Epithelial cell of esophagus (primary cell): ENCODE measurements around the gene CLASP2.

Experiments used
- DNase-seq: peaks from one replicate; pipeline ENCODE4 v3.0.0; 2010; ENCODE audit warnings: low read depth
- H3K4me3 ChIP-seq: 2 replicates; pipeline ENCODE4 v1.5.1; 2011; ENCODE audit warnings: mild to moderate bottlenecking, low read length, control low read depth
- TF ChIP-seq, protein P1 (sequence below): IDR thresholded peaks from 2 replicates; pipeline ENCODE4 v1.5.1; 2011; ENCODE audit warnings: low read depth, mild to moderate bottlenecking, low read length, control low read depth, inconsistent platforms; ENCODE audit not compliant: insufficient read depth; ENCODE audit errors: missing control alignments

Gene CLASP2

GRCh38 chr3:33523093-33523667 is 194.9 kb downstream of the CLASP2 start:
- H3K4me3 ChIP-seq: no peak overlapping the region
- DNase-seq: no peak
- TF ChIP-seq, protein P1, sequence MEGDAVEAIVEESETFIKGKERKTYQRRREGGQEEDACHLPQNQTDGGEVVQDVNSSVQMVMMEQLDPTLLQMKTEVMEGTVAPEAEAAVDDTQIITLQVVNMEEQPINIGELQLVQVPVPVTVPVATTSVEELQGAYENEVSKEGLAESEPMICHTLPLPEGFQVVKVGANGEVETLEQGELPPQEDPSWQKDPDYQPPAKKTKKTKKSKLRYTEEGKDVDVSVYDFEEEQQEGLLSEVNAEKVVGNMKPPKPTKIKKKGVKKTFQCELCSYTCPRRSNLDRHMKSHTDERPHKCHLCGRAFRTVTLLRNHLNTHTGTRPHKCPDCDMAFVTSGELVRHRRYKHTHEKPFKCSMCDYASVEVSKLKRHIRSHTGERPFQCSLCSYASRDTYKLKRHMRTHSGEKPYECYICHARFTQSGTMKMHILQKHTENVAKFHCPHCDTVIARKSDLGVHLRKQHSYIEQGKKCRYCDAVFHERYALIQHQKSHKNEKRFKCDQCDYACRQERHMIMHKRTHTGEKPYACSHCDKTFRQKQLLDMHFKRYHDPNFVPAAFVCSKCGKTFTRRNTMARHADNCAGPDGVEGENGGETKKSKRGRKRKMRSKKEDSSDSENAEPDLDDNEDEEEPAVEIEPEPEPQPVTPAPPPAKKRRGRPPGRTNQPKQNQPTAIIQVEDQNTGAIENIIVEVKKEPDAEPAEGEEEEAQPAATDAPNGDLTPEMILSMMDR: no peak

DNA sequence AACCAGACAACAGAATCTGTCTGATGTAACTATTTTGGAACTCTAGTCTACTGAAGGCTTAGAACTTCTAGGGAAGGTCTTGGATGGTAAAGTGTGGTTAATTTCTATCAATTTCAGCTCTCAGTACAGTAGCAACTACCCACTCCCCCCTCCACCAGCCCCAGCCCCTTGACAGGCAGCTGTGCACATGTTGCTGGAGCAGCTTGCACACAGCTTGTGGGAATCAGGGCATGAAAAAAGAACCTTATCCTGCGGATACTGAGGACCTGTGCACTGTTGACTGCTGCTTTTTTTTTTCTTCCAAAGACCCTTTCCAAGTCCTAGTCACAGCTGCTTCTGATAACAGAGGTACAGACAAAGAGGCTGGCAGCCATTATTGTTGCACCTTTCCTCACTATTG is 196.3 kb downstream of the CLASP2 start:
- TF ChIP-seq, protein P1: no peak
- DNase-seq: no peak
- H3K4me3 ChIP-seq: no peak overlapping the region

DNA sequence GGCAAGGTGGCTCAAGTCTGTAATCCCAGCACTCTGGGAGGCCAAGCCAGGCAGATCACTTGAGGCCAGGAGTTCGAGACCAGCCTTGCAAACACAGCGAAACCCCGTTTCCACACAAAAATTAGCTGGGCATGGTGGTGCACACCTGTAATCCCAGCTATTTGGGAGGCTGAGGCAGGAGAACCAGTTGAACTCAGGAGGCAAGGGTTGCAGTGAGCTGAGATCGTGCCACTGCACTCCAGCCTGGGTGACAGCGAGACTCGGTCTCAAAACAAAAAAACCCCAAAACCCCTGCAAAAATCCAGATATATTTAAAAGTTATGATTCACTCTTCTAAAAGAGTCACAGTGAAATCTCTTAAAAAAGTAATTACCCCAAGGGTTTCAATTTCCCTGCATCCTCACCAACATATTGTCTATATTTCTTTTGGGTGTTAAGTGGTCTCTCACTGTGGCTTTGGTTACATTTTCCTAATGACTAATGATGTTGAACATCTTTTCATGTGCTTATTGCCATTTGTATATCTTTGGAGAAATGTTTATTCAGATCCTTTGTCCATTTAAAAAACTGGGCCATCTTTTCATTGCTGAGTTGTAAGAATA is 204.7 kb downstream of the CLASP2 start:
- TF ChIP-seq, protein P1: no peak
- no peak for DNase-seq
- no peak overlapping the region for H3K4me3 ChIP-seq

DNA sequence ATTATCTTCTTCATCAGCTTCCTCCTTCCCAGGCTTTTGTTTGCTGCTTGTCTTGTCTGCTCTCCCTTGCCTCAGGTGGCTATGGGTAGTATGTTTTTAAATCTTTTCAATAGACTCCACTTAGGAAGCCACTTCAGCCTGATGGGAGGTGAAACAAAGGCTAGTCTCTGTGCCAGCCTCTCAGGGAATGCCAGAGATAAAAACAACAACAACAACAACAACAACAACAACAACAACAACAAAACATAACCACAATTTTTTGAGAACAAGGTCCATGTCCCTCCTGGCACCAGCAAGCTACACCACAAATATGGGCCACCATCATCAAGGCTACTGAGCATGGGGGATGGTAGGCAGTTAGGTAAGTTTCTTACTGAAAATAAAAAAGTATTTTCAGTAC is 213.0 kb downstream of the CLASP2 start:
- TF ChIP-seq, protein P1: no peak
- no peak for DNase-seq
- no peak overlapping the region for H3K4me3 ChIP-seq

DNA sequence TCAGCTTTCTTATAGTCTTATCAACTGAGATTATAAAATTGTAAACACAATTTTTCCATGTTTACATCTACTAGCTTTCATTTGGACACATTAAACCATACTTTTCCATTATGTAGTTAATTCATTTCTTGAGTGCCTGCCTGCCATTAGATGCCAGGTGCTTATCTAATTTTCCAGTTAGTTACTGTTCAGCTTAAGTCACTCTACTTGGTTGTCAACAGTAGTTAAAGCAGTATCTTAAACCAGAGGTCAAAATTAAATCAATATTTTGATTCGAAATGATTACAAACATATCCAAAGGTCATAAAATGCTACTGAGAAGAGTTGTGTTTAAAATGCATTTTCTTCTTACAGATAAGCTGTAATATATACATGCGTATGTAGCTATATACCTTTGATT is 221.6 kb downstream of the CLASP2 start:
- TF ChIP-seq, protein P1: no peak
- no peak overlapping the region for H3K4me3 ChIP-seq
- DNase-seq: no peak

GRCh38 chr3:33491721-33492120 is 226.3 kb downstream of the CLASP2 start:
- TF ChIP-seq, protein P1: no peak
- DNase-seq: no peak
- H3K4me3 ChIP-seq: no peak overlapping the region
